PC-9 (cell line): ENCODE results near the gene ZNF493. TPM values are rescaled to one million over a fixed set of nuclear protein-coding genes. Genes with fewer than 3 reads are reported as not detected.

Experiments
- BruUV-seq: library from RNA; stranded (reverse); fragments of 400-500 nt; replicated peaks from 2 replicates; lab custom pipeline; 2021; lab: Mats Ljungman, UMichigan
- CTCF ChIA-PET: fragments of 300-600 bp; sonication (Branson Sonifier 250); formaldehyde crosslinking; loops from one replicate; lab custom pipeline; 2022; ENCODE audit warnings: antibody characterized with exemption; lab: Charles Lee
- POLR2A ChIA-PET: fragments of 300-600 bp; sonication (Branson Sonifier 250); formaldehyde crosslinking; loops from one replicate; lab custom pipeline; 2022; ENCODE audit warnings: antibody characterized with exemption; ENCODE audit not compliant: unreplicated experiment; lab: Charles Lee
- DNase-seq, 2 experiments: peaks; one replicate each; pipeline versions ENCODE4 v3.0.0 to v3.0.0-alpha.2; 2015 to 2022; ENCODE audit warnings: mixed read lengths in 1 of 2
- H2AFZ ChIP-seq: fragments of 200-600 bp; sonication (generic); 2 replicates; pipeline ENCODE4 v1.8.1; 2017; ENCODE audit warnings: antibody characterized with exemption
- H3F3A ChIP-seq: fragments of 200-600 bp; sonication (generic); 2 replicates; pipeline ENCODE4 v1.8.1; 2017; ENCODE audit warnings: antibody characterized with exemption, mild to moderate bottlenecking, low read depth; ENCODE audit not compliant: insufficient read depth
- H3K27ac ChIP-seq: fragments of 200-600 bp; sonication (generic); 2 replicates; pipeline ENCODE4 v1.6.1; 2016; ENCODE audit warnings: mixed run types
- H3K27me3 ChIP-seq: fragments of 200-600 bp; sonication (generic); 2 replicates; pipeline ENCODE4 v1.6.1; 2016; ENCODE audit warnings: low read depth, mixed run types; ENCODE audit not compliant: insufficient read depth
- H3K36me3 ChIP-seq: fragments of 200-600 bp; sonication (generic); 2 replicates; pipeline ENCODE4 v1.6.1; 2016; ENCODE audit warnings: low read depth, mixed run types
- H3K4me1 ChIP-seq: fragments of 200-600 bp; sonication (generic); replicated peaks from 2 replicates; pipeline ENCODE4 v1.6.1; 2016; ENCODE audit warnings: mixed run types; ENCODE audit not compliant: insufficient read depth
- H3K4me2 ChIP-seq: fragments of 200-600 bp; sonication (generic); 2 replicates; pipeline ENCODE4 v1.6.1; 2017; ENCODE audit warnings: mixed run types
- H3K4me3 ChIP-seq: fragments of 200-600 bp; sonication (generic); 2 replicates; pipeline ENCODE4 v1.6.1; 2016; ENCODE audit warnings: mixed run types
- H3K79me2 ChIP-seq: fragments of 200-600 bp; sonication (generic); 2 replicates; pipeline ENCODE4 v1.6.1; 2017; ENCODE audit warnings: low read depth, mixed run types
- H3K9me2 ChIP-seq: fragments of 200-600 bp; sonication (generic); 2 replicates; pipeline ENCODE4 v1.8.1; 2017; ENCODE audit warnings: mild to moderate bottlenecking; ENCODE audit not compliant: insufficient read depth
- H3K9me3 ChIP-seq: fragments of 200-600 bp; sonication (generic); 2 replicates; pipeline ENCODE4 v1.8.1; 2016; ENCODE audit warnings: low read depth; ENCODE audit not compliant: insufficient read depth
- H4K20me1 ChIP-seq: fragments of 200-600 bp; sonication (generic); 2 replicates; pipeline ENCODE4 v1.8.1; 2017; ENCODE audit not compliant: insufficient read depth
- CTCF ChIP-seq: fragments of 200-600 bp; sonication (generic); conservative IDR thresholded peaks from 2 replicates; pipeline ENCODE4 v1.6.1; 2017; ENCODE audit warnings: mixed run types, antibody characterized with exemption, mild to moderate bottlenecking, moderate library complexity
- EZH2 ChIP-seq: fragments of 200-600 bp; sonication (generic); IDR thresholded peaks from 2 replicates; pipeline ENCODE4 v1.8.0; 2017; ENCODE audit warnings: antibody characterized with exemption, low read depth
- intact Hi-C: fragments of 100-400 bp; cut with micrococcal nuclease; formaldehyde crosslinking; loops from one replicate; pipeline ENCODE4 v1.10.0; 2022; ENCODE audit not compliant: unreplicated experiment
- total RNA-seq: library from RNA; stranded (reverse); gene quantifications from 2 replicates; pipeline ENCODE4 v1.2.3, GENCODE V29; 2021

The ZNF493 gene
- total RNA-seq, 1 experiment from 2014 or later = 14.5 TPM

DNA sequence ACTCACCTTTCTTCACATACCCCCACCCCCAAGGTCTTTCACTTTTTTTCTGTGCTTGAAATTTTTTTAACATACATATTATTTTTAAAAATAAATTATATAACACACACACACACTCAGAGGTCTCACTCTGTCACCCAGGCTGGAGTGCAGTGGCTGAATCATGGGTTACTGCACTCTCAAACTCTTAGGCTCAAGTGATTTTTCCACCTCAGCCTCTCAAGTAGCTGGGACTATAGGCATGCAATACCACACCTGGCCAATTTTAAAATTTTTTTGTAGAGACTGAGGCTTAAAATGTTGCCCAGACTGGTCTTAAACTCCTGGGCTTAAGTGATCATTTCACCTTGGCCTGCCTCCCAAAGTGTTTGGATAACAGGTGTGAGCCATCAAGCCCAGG, 75.6 kb downstream of the ZNF493 start:
- no peak for DNase-seq
- TF ChIP-seq EZH2 = no peak
- no peak overlapping the region for H2AFZ ChIP-seq
- H3K36me3 ChIP-seq = no peaks in the 10 kb centered on the region
- no peak overlapping the region for H3K4me2 ChIP-seq
- no peaks in the 10 kb centered on the region for H3K9me3 ChIP-seq
- H3K27ac ChIP-seq = no peak overlapping the region
- H3K4me3 ChIP-seq = no peak overlapping the region
- no peaks in the 10 kb centered on the region for H3K79me2 ChIP-seq
- no peaks in the 10 kb centered on the region for H3K4me1 ChIP-seq
- POLR2A ChIA-PET = no interaction called here
- H3K9me2 ChIP-seq = no peaks in the 10 kb centered on the region
- no peaks in the 10 kb centered on the region for H3F3A ChIP-seq
- no peaks in the 10 kb centered on the region for H3K27me3 ChIP-seq
- BruUV-seq = no TSS peak
- intact Hi-C loops = no loop called here
- CTCF ChIA-PET = no interaction called here
- H4K20me1 ChIP-seq = no peaks in the 10 kb centered on the region

DNA sequence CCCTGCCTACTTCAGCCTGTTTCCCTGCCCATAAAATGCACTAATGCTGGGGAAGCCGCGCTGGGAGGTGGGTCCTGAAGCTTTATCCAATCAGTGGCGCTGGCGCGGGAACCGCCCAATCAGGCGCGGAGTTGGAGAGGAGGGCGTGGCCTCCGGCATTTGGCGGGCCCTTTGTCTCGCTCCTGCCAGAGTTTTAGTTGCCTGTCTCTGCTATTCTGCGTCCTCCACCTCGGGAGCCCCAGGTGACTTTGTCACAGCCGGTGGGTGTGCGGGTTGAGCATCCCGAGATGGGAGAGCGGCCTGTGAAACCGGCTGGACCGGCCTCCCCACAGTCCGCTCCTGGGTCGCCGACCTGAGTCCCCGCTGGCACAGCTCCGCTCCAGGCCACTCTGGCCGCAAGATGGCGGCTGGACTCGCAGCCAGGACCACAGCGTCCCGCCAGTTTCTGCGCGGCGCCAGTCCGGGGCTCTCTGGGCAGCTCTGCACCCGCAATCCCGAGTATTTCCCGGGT, 77.8 kb downstream of the ZNF493 start:
- ChIA-PET POLR2A (interaction anchor here (0.7 kb wide), 1 partner anchor 1018 kb away, joined by 4 read pairs; no protein-coding TSS in a partner anchor), CTCF (no interaction called here)
- Histone ChIP-seq H3K4me1 (no peaks in the 10 kb centered on the region), H3K4me2 (no peak overlapping the region), H3K9me2 (no peaks in the 10 kb centered on the region), H3K9me3 (no peaks in the 10 kb centered on the region; the same call in 1 of the 2 replicates), H3K27me3 (no peaks in the 10 kb centered on the region), H4K20me1 (no peaks in the 10 kb centered on the region), H3K4me3 (no peak overlapping the region), H3K36me3 (no peaks in the 10 kb centered on the region), H2AFZ (no peak overlapping the region), H3K79me2 (no peaks in the 10 kb centered on the region), H3F3A (no peaks in the 10 kb centered on the region), H3K27ac (no peak overlapping the region)
- no TSS peak for BruUV-seq
- peak in 1 of 2 experiments; percentile 34 for DNase-seq
- no peak for TF ChIP-seq CTCF
- TF ChIP-seq EZH2 = no peak
- intact Hi-C loops = no loop called here

Other genes with a start within 250 kb of the ZNF493 start
- gene ZNF708, start 67.7 kb upstream of the ZNF493 start, total RNA-seq = 2.5 and 4.2 TPM in 2 replicates
- gene ZNF738, start 38.1 kb upstream of the ZNF493 start, total RNA-seq = 11.9 and 14.0 TPM in 2 replicates
- 8.5 and 10.0 TPM in 2 replicates for gene ZNF429, start 108.5 kb downstream of the ZNF493 start, total RNA-seq